GM10847 (cell line): ENCODE data around the gene CNTNAP2.

Experiments
- POLR2A ChIP-seq: IDR thresholded peaks from 2 replicates; pipeline ENCODE4 v1.6.1; 2011; ENCODE audit not compliant: insufficient read length; ENCODE audit errors: extremely low read depth

Gene CNTNAP2

DNA sequence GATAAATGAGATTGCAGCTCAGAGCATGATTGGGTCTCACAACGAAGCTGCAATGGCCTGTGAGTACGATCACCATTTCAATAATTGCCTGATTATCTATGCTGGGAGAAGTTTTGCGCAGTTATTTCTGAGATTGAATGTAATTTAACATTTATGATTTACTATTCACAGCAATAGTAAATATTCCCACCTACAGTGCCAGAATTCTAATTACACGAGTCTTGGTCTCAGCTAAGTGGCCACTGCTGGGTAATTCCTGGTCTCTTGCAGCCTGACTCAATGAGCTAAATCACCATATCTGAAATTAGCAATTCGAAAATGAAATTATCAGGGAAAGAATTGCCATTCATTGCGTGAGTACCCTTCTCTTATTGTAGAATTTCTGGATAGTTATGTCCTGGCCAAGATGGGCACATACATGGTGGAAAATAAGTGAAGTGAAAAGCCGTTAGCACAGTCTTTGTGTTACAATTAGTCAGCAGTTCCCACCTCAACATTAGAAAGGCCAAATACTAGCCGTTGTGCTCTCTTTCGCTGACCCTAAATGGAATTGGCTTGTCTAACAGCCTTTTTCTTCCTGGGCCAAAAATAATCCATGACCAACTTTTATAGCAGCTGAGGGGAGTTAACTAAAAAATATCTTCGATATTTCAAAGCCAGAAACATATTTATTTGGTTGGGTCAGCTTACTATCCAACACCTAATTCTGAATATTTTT is 1793.0 kb downstream of the CNTNAP2 start:
- TF ChIP-seq POLR2A, result no peak

DNA sequence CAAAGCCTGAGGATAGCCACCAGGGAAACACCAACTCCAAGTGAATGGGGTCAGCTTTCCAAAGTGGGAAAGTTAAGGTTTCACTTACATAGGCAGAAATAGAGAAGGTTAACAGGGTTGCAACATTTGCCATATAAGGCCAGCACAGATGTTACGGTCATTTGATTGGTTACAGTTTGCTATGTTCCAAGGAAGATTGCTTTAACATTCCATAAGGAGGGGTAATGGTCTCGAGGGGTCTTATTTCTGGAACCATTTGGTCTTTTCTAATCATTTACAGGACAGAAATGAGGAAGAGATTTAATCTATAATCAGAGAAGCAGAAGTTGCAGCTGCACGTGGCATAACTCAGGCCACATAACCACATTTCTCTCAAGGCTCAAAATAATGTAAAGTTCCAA is 1794.6 kb downstream of the CNTNAP2 start:
- TF ChIP-seq POLR2A, result no peak

DNA sequence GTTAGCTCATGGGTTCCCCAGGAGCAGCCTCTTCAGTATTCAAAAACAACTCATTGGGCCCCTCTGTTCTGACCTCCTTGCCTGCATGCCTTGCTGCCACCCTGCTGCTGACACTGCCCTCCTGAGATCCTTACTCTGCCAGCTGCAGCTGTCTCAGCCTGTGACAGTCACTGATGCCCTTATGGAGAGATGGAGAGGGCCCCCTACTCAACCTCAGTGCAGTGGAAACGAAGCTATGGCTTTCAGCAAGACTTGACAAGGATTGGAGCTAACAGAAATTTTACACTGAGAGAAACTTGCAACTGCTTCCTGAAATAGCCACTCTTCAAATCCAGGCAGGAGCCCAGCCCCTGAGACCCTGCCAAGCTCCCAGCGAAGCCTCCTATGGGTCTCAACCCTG is 1795.7 kb downstream of the CNTNAP2 start:
- no peak for TF ChIP-seq POLR2A

- no peak for TF ChIP-seq POLR2A
These were observed 1796.5 kb downstream of the CNTNAP2 start for GRCh38 chr7:147912946-147913638.

DNA sequence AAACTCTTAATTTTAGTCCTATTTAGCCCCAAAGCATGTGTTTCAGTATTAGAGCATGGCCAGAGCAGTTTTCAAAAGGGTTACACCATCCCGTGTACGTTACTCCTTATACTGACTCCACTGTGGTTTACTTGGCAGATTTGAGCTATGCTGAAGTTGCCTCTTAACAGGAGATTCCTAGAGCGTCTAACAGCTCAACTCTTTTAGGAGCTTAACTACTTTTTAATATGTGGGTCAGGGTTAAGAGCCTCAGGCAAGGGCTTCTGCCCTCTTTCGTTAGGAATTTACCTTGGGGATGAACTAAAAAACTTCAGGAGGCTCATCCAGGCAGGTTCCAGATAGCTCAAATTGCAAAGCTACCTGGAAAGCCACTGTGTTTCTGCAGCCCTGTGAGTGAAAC is 1799.2 kb downstream of the CNTNAP2 start:
- TF ChIP-seq POLR2A, result no peak

- no peak for TF ChIP-seq POLR2A
These were observed 1800.0 kb downstream of the CNTNAP2 start for GRCh38 chr7:147916573-147916972.

DNA sequence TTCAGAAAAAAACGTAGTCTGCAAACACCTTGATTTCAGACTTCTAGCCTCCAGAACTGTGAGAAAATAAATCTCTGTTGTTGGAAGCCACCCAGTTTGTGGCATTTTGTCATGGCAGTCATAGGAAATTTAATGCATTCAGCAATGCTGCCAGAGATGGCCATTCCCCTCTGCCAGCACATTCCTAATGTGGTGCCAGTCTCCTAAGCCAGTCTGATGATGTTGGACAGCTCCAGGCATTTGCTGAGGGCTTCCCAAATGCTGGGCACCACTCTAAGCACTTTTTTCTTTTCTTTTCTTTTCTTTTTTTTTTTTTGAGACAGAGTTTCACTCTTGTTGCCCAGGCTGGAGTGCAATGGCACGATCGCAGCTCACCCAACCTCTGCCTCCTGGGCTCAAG is 1807.2 kb downstream of the CNTNAP2 start:
- no peak for TF ChIP-seq POLR2A

DNA sequence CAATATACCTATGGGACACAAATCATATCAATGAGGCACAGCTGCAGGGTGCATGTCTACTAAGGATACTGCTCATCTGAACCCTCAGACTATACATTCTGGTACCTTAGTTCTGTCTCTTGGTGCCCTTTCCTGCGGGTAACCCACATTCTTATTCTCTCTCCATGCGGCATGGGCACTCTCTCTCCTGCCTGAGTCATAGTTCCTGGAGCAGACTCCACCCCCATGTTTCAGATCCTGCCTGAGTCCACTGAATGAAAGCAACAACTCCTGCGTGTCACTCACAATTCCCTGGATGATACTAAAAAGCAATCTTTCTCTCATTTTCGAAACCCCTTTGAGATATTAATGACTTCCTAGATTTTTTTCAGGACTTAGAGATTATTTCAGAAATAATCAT is 1820.8 kb downstream of the CNTNAP2 start:
- TF ChIP-seq POLR2A, result no peak

DNA sequence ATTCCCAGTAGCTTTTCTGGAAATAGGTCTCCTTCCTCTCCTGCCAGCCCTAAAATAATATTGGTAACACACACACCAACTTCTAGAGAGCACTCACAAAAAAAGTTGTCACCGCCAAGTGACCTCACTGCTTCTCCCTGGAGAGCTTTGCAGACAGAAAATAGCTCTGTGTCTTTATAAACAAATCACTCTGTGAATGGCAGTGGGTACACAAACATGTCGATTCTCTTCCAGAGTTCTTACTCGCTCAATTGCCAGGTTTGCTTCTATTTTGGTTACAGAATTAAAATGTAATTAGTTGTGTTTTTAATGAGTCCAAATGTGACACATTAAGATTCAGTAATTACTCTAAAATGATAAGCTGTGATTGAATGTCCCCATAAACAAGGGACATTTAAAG is 1824.8 kb downstream of the CNTNAP2 start:
- TF ChIP-seq POLR2A, result no peak

DNA sequence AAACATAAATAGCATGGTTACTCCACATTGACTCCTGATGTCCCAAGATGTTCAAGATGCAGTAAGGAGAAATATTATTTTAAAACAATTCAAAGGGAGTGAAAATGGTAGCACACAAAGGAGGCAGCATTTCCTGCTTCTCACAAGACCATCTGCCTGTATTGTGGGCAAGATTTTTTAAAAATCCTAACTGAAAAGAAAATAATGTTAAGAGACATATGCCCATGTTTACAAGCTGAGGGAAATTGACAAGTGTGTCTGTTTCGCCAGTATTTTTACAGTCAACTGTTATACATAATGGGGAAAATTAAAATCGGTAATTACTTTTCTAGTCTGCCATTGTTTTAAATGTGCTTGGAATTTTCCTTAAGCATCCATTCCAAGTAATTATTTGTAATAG is 1827.7 kb downstream of the CNTNAP2 start:
- no peak for TF ChIP-seq POLR2A

DNA sequence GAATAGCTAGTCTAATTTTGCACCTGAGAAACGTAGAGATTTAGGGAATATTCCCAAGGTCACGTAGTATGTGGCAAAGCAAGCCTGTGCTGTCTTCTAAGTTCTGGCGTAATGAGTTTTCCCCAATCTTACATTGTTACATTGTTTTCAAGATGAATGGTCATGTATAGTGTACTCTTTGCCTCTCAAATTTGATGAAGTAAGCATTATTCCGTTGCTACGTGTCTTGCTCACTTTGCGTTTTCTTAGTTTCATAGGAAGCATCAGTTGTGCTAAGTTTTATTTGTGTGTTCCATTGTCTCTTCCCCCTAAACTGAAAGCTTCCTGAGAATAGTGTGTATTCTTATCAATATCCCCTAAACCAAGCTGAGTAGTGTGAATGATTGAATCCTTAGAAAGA is 1836.3 kb downstream of the CNTNAP2 start:
- TF ChIP-seq POLR2A, result no peak

GRCh38 chr7:147968046-147968610 is 1851.5 kb downstream of the CNTNAP2 start:
- TF ChIP-seq POLR2A, result no peak

DNA sequence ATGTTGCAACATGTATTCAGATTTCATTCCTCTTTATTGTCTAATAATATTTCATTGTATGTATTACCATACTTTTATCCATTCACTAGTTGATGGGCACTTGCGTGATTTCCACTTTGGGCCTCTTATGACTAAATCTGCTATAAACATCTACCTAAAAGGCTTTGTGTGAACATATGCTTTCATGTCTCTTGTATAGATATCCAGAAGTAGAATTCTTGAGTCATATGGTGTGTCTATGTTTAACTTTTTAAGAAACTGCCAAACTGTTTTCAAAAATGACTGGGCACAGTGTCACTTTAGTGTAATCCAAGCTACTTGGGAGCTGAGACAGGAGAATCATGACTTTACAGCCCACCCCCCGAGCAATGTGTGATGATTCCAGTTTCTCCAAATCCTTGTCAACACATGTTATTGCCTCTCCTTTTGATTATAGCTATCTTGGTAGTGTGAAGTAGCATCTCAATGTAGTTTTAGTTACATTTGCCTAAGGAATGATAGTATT is 1855.1 kb downstream of the CNTNAP2 start:
- TF ChIP-seq POLR2A, result no peak

- TF ChIP-seq POLR2A, result no peak
These were observed 1861.6 kb downstream of the CNTNAP2 start for GRCh38 chr7:147978201-147978600.

DNA sequence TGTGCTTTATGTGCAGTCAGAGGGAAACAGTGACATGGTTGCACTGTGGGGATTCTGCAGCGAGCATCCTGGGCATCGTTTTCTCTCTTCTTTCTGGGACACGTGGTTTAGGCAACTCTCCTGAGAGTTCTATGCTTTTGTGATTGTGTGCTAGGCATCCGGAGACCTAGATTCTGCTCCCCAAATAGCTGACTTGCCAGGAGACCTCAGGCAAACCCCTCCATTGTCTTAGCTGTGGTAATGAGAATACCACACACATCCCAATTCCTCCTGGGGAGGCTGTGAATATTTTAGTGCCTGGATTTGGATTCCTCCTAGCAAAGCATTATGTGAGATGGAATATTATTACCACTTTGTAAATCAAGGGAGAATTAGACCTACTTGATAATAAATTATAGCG is 1862.0 kb downstream of the CNTNAP2 start:
- TF ChIP-seq POLR2A, result no peak
